Caco-2 (cell line): Measurements from ENCODE around the gene ASB9. TPM values are rescaled to one million over a fixed set of nuclear protein-coding genes. Genes with fewer than 3 reads are reported as not detected.
A peak's percentile ranks its signal among the peaks of the same experiment; 100 is the strongest.

Source experiments
- Bru-seq: library from RNA; stranded (reverse); fragments of 400-500 nt; gene quantifications from one replicate; lab custom pipeline; 2021; lab: Mats Ljungman, UMichigan
- BruChase-seq, 2 experiments: library from RNA; stranded (reverse); fragments of 400-500 nt; gene quantifications; one replicate each; lab custom pipeline; 2021; lab: Mats Ljungman, UMichigan
- BruUV-seq: library from RNA; stranded (reverse); fragments of 400-500 nt; replicated peaks from 2 replicates; lab custom pipeline; 2021; lab: Mats Ljungman, UMichigan
- CTCF ChIA-PET: fragments of 300-600 bp; sonication (Branson Sonifier 250); formaldehyde crosslinking; loops from one replicate; lab custom pipeline; 2022; ENCODE audit warnings: antibody characterized with exemption; lab: Charles Lee
- POLR2A ChIA-PET: fragments of 300-600 bp; sonication (Branson Sonifier 250); formaldehyde crosslinking; loops from one replicate; lab custom pipeline; 2022; ENCODE audit warnings: antibody characterized with exemption; lab: Charles Lee
- DNase-seq, 2 experiments: peaks; one replicate each; pipeline versions ENCODE4 v3.0.0 to v3.0.0-alpha.2; 2020 to 2022
- H3K27me3 ChIP-seq: replicated peaks from 2 replicates; pipeline ENCODE4 v1.6.0; 2011; ENCODE audit warnings: low read length; ENCODE audit not compliant: control insufficient read depth, insufficient read depth
- H3K36me3 ChIP-seq: 2 replicates; pipeline ENCODE4 v1.5.1; 2011; ENCODE audit warnings: low read length; ENCODE audit not compliant: control insufficient read depth, insufficient read depth
- H3K4me1 ChIP-seq: fragments of 250-450 bp; sonication (Bioruptor Pico); 2 replicates; pipeline ENCODE4 v1.5.1; 2020; ENCODE audit warnings: mild to moderate bottlenecking
- H3K4me3 ChIP-seq: 2 replicates; pipeline ENCODE4 v1.5.1; 2011; ENCODE audit warnings: low read depth, mild to moderate bottlenecking, control low read depth, low read length
- H3K9me3 ChIP-seq: fragments of 250-450 bp; sonication (Bioruptor Pico); 2 replicates; pipeline ENCODE4 v1.5.1; 2020; ENCODE audit warnings: mild to moderate bottlenecking, moderate library complexity
- H3K27ac Mint-ChIP-seq: one replicate; pipeline ENCODE4 v1.8.0; 2022; ENCODE audit warnings: mixed read lengths; ENCODE audit not compliant: unreplicated experiment
- H3K27me3 Mint-ChIP-seq: one replicate; pipeline ENCODE4 v1.8.0; 2022; ENCODE audit warnings: mixed read lengths; ENCODE audit not compliant: insufficient read depth, unreplicated experiment
- H3K36me3 Mint-ChIP-seq: one replicate; pipeline ENCODE4 v1.8.0; 2022; ENCODE audit warnings: mild to moderate bottlenecking, mixed read lengths; ENCODE audit not compliant: insufficient read depth, unreplicated experiment
- H3K4me1 Mint-ChIP-seq: one replicate; pipeline ENCODE4 v1.8.0; 2022; ENCODE audit warnings: low read depth, mixed read lengths; ENCODE audit not compliant: unreplicated experiment
- H3K4me3 Mint-ChIP-seq: one replicate; pipeline ENCODE4 v1.8.0; 2022; ENCODE audit warnings: mild to moderate bottlenecking, moderate library complexity, mixed read lengths; ENCODE audit not compliant: unreplicated experiment
- H3K9me3 Mint-ChIP-seq: one replicate; pipeline ENCODE4 v1.8.0; 2022; ENCODE audit warnings: mixed read lengths; ENCODE audit not compliant: unreplicated experiment
- CTCF ChIP-seq, 2 experiments: fragments of 200-600 bp in 1 of 2; IDR thresholded peaks; 1 replicate in 1 of 2; 2 replicates in 1 of 2; pipeline versions ENCODE4 v1.5.1 to v1.8.0; 2011 to 2022; ENCODE audit warnings: antibody characterized with exemption in 1 of 2, control low read depth in 1 of 2, inconsistent platforms in 1 of 2, low read depth in 1 of 2, low read length in 1 of 2, mild to moderate bottlenecking in 1 of 2, moderate library complexity in 1 of 2; ENCODE audit not compliant: insufficient read depth in 1 of 2, severe bottlenecking in 1 of 2, unreplicated experiment in 1 of 2
- intact Hi-C: fragments of 100-400 bp; cut with micrococcal nuclease; formaldehyde crosslinking; loops from one replicate; pipeline ENCODE4 v1.10.0; 2022; ENCODE audit not compliant: unreplicated experiment
- long read RNA-seq: library from polyadenylated mRNA; stranded (forward); transcript quantifications from one replicate; pipeline ENCODE4 v2.0.0, GENCODE V29; 2022
- total RNA-seq: library from RNA; stranded (reverse); gene quantifications from 2 replicates; pipeline ENCODE4 v1.2.3, GENCODE V29; 2022

Gene ASB9, protein sequence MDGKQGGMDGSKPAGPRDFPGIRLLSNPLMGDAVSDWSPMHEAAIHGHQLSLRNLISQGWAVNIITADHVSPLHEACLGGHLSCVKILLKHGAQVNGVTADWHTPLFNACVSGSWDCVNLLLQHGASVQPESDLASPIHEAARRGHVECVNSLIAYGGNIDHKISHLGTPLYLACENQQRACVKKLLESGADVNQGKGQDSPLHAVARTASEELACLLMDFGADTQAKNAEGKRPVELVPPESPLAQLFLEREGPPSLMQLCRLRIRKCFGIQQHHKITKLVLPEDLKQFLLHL
- total RNA-seq (4.6 and 8.3 TPM in 2 replicates), Bru-seq, nascent RNA (percentile 40 among the genes with signal in this experiment), BruChase-seq, experiment 1, labeled RNA remaining after a 2-hour chase (percentile 41 among the genes with signal in this experiment), BruChase-seq, experiment 2, labeled RNA remaining after a 6-hour chase (percentile 43 among the genes with signal in this experiment)
- long read RNA-seq, transcript ASB9-202 (7 exons, 1,652 nt): major isoform, 9 of 20 reads
- long read RNA-seq, partial matches to known transcripts: 1 of 20 reads
- long read RNA-seq, other reads (novel, unspliced or antisense): 6 of 20 reads

- peak within 1 kb of the TSS; percentile 96 for H3K4me3 Mint-ChIP-seq
- Histone ChIP-seq H3K27me3 (no peaks in the 10 kb centered on the region), H3K4me3 (peak within 1 kb of the TSS; percentile 15), H3K4me1 (no peaks in the 10 kb centered on the region), H3K36me3 (no peaks in the 10 kb centered on the region), H3K9me3 (no peaks in the 10 kb centered on the region)
- CTCF ChIA-PET: interaction anchor here (0.6 kb wide), 1 partner anchor 30 kb away, joined by 3 read pairs; no protein-coding TSS in a partner anchor
- peak; percentile 74 to 77 for DNase-seq
- H3K4me1 Mint-ChIP-seq: peaks cover 10% of the 10 kb centered on the region
- peaks cover 6% of the 10 kb centered on the region for H3K36me3 Mint-ChIP-seq
- POLR2A ChIA-PET: interaction anchor here (0.5 kb wide), 1 partner anchor 141 kb away, joined by 3 read pairs; no protein-coding TSS in a partner anchor
- intact Hi-C loops: no loop called here
- no peaks in the 10 kb centered on the region for H3K9me3 Mint-ChIP-seq
- H3K27me3 Mint-ChIP-seq: no peaks in the 10 kb centered on the region
- no TSS peak for BruUV-seq
- H3K27ac Mint-ChIP-seq: peak within 1 kb of the TSS; percentile 91
- TF ChIP-seq CTCF (IDR thresholded peaks at IDR 0.05; ENCODE audit: insufficient read depth in 1 of 2, low read depth in 1 of 2, low read length in 1 of 2, severe bottlenecking in 1 of 2, unreplicated experiment in 1 of 2): no peak
Observed at GRCh38 chrX:15269618-15270521, at the start of gene ASB9. ASB9 (minus strand) TSS chrX:15270083; CDS start chrX:15269874, 209 bp downstream.

- no peak for TF ChIP-seq CTCF (IDR thresholded peaks at IDR 0.05; ENCODE audit: insufficient read depth in 1 of 2, low read depth in 1 of 2, low read length in 1 of 2, severe bottlenecking in 1 of 2, unreplicated experiment in 1 of 2)
- DNase-seq: no peak
- CTCF ChIA-PET: no interaction called here
- Mint-ChIP-seq H3K36me3 (no peaks in the 10 kb centered on the region), H3K4me1 (no peaks in the 10 kb centered on the region), H3K4me3 (no peak overlapping the region), H3K27ac (no peak overlapping the region), H3K9me3 (no peaks in the 10 kb centered on the region), H3K27me3 (no peaks in the 10 kb centered on the region)
- Histone ChIP-seq H3K36me3 (no peaks in the 10 kb centered on the region), H3K9me3 (no peaks in the 10 kb centered on the region), H3K4me1 (no peaks in the 10 kb centered on the region), H3K4me3 (no peak overlapping the region), H3K27me3 (no peaks in the 10 kb centered on the region)
- no TSS peak for BruUV-seq
- POLR2A ChIA-PET: no interaction called here
- intact Hi-C loops: no loop called here
Observed at GRCh38 chrX:15319075-15319474, 49.2 kb upstream of the ASB9 start.

- Histone ChIP-seq H3K36me3 (no peaks in the 10 kb centered on the region), H3K9me3 (no peaks in the 10 kb centered on the region), H3K4me3 (no peak within 1 kb of the TSS), H3K27me3 (no peaks in the 10 kb centered on the region), H3K4me1 (no peaks in the 10 kb centered on the region)
- DNase-seq: no peak
- TF ChIP-seq CTCF (IDR thresholded peaks at IDR 0.05; ENCODE audit: insufficient read depth in 1 of 2, low read depth in 1 of 2, low read length in 1 of 2, severe bottlenecking in 1 of 2, unreplicated experiment in 1 of 2): no peak
- no peak within 1 kb of the TSS for H3K27ac Mint-ChIP-seq
- H3K4me3 Mint-ChIP-seq: no peak within 1 kb of the TSS
- BruUV-seq: no TSS peak
- ChIA-PET POLR2A (no interaction called here), CTCF (no interaction called here)
- H3K4me1 Mint-ChIP-seq: no peaks in the 10 kb centered on the region
- no peaks in the 10 kb centered on the region for H3K9me3 Mint-ChIP-seq
- H3K27me3 Mint-ChIP-seq: no peaks in the 10 kb centered on the region
- intact Hi-C loops: no loop called here
- no peaks in the 10 kb centered on the region for H3K36me3 Mint-ChIP-seq
Observed at GRCh38 chrX:15315509-15315908, 45.6 kb upstream of the ASB9 start, which contains the start of gene ASB11. ASB11 (minus strand) TSS chrX:15315640; CDS start chrX:15315605, 35 bp downstream.
